NCI-H510A (cell line): ENCODE results near the gene AHSA1.

Experiments
- DNase-seq: peaks from one replicate; lab custom pipeline; 2025; lab: John Stamatoyannopoulos, UW

The AHSA1 gene

DNA sequence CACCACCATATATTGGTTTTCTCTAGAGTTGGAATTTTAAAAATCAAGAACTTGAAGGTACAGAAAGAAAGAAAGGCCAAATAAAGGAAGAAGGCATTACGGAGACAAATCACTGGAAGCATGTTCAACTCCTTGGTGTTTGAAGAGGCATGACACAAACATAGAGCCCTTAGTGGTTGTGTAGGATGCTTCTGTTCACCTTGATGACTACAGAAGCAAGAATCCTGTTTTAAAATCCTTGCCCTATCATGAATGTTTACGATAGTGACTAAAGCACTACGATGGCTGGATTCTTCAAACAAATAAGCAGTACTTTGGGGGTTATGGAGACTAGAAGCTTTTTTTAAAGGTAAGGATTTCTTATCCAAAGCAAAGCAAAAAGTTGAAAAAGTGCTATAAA is 51.0 kb downstream of the AHSA1 start:
- no peak for DNase-seq

DNA sequence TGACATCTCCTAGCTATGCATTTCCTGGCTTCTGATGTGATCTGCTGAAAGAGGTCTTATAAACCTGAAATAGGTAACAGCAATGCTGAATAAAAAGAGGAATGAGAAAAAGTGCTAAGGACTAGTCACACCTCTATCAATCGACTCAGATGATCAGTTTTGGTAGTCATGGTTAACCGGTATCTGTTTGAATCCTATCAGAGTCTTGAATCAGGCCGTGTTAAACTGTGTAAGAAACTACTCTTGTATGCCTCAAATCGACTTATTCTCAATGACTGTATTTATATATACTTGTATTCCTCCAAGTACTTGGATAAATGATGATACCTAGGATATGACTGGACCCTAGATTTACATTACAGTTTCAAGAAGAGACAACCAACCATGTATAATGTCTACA is 51.5 kb downstream of the AHSA1 start:
- DNase-seq = no peak

- no peak for DNase-seq
Observed at GRCh38 chr14:77511486-77512162, 53.7 kb downstream of the AHSA1 start.

- DNase-seq = no peak
Observed at GRCh38 chr14:77516126-77516525, 58.2 kb downstream of the AHSA1 start.
